NCI-H146 (cell line): ENCODE measurements around the gene PRRX2.
"Not testable (repeated sequence)": the region's sequence is repeated elsewhere in the genome, so short reads cannot be mapped to it uniquely, and the experiment has no call there.

ENCODE experiments used
- DNase-seq: peaks from one replicate; lab custom pipeline; 2025; lab: John Stamatoyannopoulos, UW

PRRX2 gene

DNA sequence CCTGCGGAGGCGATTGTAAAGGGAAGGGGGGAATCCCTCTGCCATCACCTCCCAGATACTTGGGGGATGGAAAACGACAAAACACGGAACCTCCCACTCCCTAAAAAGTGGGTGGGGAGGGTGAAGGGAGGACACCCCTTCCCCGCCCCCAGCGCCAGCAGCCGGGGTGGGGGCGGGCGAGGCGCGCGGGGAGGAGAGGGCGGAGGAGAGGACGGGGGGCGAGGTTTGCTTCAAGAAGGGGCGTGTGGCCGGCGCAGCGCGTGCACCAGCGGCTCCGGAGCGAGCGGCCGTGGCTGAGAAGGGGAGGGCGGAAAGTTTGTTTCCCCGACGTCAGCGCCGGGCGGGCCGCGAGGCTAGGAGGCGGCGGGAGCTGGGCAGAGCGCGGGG lies at the start of gene PRRX2:
Gene PRRX2 (plus strand): TSS at position 259 of the 387 bp plus-strand sequence. CDS start 221 bp downstream, outside the sequence.
- no peak for DNase-seq

DNA sequence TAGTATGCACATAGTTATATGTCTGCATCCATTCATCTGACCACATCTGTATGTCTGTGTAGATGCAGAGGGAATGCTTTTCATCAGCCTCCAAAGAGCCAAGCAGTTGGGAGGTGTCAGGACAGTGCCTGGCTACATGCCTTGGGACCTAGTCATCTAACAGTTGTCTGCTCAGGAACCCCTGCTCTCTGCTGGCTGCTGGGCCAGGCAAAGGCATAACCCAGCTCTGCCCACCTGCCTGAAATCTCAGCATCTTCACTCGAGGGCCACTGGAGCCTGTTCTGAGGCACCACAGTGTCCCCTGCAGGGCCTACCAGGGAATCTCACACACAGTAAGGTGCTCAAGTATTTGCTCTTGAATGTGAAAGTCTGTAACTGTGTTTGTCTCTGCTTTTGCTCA lies 48.3 kb upstream of the PRRX2 start:
- no peak for DNase-seq

DNA sequence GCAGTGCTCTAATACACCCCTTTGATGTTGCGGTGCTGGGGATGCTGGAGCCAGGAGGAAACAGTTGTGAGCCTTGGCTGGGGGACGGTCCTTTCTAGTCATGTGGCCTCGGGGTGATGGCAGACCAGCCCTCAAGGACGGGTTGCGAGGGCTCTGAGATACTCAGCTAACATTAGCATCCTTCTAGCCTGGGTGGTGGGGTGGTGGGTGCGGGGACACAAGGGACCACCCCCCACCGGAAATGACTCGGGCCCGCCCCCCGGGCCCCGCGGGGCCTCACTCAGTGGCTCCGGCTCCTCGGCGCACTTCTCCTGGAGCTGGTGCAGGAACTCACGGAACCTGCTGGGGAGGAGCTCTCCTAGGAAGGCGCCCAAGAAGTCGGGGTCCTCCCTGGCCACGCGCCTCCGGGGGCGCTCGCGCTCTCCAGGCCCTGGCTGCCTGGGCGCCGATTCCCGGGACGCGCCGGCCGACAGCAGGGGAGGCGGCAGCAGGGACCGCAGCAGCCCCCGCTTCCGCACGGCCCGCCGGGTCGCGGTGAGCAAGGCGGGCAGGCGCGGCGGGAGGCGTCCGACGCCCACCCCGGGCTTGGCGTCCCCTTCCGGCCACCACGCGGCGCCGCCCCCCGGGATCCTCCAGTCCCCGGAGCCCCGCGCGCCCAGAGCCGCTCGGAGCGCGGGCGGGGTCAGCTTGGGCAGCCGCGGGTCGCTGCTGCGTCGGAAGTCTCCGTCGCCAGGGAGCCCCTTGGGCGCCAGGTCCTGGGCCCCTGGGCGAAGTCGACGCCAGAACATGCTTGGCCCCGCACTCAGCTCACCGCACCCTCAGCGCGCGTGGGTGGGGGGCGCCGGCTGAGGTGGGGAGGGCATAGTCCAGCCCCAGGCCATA lies 45.4 kb upstream of the PRRX2 start:
- DNase-seq = no peak

DNA sequence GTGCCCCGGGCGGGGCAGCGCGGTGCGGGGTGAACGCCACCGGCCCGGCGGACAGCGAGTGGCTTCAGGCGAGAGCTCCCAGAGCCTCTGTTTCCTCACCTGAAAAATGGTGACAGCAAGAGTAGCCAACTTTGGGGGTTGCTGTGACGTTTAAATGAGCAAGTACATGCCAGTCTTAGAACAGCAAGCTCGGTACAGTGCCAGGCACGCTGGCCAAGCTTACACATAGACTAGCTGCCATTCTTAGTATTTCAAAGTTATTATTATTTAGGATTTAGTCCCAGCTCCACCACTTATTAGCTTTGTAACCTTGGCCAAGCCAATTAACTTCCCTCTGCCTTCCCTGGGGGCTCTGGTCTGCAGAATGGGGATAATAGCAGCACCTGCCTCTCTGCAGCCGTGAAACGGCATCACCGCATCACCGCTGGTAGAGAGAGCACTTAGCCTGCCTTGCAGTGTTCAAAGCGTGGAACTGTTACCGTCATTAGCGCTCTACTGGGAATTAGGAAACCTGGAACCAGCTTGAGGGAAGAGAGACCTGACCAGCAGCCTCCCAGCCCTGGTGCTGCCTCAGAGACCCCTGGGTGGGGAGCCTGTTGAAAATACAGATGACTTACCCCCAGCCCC lies 44.7 kb upstream of the PRRX2 start, which contains the start of gene C9orf50:
Gene C9orf50 (minus strand): TSS at position 433 of the 627 bp plus-strand sequence. CDS start 527 bp downstream, outside the sequence.
- DNase-seq = no peak

DNA sequence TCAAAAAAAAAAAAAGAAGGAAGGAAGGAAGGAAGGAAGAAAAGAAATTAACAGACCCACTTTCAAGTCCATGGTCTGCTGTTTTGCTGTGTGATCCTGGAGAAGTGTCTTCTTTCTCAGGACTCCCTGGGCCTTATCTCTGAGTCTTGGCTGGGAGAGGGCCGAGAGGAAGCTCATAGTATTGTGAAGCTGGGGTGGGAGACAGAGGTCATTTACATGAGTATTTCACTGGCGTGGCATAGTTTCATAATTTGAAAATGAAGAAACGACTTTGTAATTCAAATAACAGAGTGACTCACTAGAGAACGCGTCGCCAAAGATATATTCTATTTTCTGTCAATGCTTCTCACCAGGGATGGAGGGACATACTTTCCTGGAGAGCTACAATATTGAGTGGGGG lies 42.1 kb upstream of the PRRX2 start:
- DNase-seq = no peak

DNA sequence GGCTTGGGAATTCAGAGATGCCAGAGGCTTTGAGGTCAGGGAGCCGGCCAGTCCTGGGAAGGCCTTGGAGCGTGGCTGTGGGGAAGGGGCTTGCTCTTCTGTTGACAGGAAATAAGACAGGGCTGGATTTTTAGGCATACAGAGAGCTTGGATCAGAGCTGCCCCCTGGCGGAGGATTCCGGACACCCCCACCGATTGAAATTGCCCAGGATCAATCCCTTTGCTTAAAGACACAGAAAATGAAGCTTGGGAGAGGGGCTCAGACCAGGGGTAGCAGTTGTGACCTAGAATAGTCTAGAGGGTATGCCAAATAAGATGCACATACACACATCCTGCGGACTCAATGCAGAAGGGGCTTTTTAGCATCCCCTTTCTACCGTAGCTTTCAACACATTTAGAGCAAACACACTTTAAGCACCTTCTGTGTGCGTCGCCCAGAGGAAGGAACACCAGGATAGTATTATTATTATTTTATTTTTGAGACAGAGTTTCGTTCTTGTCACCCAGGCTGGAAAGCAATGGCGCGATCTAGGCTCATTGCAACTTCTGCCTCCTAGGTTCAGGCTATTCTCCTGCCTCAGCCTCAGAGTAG lies 41.2 kb upstream of the PRRX2 start:
- DNase-seq = peak; percentile 27

DNA sequence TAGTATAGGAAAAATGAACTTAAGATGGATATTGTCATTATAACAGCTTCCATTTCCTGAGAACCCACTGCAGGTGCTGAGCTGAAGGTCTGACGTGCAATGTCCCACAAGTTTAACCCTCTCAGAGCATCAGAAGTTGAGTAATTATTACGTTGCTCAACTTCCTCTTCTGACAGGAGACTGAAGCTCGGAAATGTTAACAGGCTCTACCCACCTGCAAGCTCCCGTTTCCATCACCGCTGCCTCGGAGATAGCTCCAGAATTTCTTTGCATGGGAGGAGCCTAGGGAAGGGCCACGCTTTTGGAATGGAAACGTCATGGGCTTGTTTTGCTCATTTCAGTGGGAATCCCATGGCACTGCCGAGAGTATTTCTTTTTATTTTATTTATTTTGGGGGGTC lies 40.5 kb upstream of the PRRX2 start:
- peak; percentile 24 for DNase-seq

DNA sequence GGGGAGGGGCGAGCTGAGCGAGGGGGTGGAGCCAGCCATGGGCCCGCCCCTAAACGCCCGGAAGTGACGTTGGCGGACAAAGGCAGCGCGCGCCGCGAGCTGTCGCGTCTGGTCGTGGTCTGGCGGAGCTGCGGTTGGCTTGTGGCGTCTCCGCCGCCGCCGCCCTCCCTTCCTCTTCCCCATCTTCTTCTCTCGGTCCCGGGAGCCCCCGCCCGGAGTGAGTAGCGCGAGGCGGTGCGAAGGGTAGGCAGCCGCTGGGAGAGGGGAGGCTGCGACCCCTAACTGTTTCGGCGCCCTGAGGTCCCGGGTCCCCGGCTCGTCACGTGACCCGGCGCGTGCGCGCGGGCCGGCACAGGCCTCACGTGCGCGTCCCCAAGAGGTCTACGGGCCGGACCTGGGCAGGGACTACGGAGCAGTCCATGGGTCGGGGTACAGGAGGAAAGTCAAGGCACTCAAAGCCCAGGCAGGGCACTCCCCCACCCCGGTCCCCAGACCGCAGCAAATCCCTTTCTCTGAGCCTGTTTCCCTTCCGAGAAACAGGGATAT lies 39.3 kb upstream of the PRRX2 start, which contains the start of gene NTMT1:
Gene NTMT1 (plus strand): TSS at position 85 of the 546 bp plus-strand sequence. CDS start 6,541 bp downstream, outside the sequence.
- peak; percentile 62 for DNase-seq

DNA sequence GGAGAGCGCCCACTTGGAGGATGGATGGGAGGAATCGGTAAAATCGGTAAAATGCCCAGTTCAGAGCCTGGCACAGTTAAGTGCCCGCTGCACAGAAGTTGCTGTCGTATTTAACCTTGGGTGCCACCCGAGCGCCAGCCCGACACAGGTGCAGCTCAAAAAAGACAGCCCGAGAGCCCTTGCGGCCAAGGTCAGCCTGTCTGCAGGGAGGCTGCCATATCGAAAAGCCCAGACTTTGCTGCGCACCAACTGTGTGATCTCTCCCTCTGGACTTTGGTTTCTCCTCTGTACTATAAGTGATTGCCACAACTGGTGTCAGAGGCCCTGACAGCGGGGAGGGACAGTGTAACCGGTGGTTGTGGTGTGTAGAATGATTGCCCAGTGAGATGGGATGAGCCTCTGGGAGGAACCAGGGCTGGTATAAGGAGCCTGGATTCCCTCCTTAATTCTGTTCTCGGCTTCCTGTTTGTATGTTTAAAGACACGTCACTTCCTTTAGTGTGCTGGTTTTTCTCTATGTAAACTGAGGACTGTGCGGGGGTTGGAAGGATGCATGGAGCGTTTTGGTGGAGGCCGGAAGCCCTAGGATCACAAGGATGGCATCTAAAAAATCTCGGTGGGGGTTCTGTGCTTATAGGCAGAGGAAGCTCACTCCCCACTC lies 38.7 kb upstream of the PRRX2 start:
- DNase-seq = no peak

DNA sequence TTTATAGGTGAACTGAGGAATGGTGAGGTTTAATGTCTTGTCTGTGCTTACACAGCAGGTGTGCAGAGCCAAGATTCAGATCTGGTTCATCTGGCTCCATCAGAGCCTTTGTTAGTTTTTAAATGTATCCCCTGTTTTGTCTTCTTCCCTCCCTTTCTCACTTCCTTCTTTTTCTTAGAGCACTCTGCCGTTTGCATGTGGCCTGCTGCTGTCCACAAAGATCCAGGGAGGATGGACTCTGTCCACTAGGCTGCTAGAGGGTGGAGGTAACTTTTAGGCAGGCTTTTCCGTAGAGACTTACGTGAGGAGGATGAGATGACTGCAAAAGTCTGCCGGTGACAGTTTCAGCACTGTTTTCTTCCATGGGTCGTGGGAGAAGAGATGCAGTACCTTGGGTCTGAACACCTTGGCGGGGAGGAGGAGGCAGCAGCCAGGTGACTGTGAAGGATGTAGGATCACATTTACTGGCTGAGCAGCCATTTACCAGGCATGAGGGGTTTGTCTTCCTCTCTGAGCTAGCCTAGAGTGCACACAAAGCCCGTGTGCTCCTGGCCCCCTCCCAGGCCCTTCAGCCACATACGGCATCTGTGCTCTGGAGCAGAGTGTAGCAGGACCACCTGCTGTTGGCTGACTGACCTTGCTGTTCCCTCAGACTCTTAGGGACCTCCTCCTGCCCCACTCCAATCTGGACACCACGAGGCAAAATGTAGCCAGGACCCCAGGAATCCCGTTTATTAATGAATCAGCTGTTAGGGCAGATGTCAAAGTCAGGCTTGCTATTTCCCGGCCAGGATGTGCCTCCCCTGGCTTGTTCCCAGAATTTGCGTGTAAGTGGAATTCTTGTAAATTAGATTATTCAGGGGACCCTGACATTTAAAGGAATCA lies 37.6 kb upstream of the PRRX2 start:
- no peak for DNase-seq

DNA sequence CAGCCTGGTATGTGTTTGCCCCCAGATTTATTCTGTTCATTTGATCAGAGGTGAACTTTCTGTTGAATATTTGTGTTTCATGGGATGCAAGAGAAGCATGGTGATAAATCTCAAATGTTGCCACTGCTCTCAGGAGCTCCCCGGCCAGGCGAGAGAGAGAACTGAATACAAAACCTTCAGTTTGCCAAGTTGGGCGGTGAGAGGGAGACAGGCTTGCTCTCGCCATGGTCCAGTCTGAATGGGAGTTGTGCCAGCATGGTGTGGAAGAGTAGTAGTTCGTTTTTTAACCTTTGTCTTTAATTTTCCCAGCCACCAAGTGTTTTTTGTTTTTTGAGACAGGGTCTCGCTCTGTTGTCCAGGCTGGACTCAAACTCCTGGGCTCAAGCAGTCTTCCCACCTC lies 36.7 kb upstream of the PRRX2 start:
- no peak for DNase-seq

DNA sequence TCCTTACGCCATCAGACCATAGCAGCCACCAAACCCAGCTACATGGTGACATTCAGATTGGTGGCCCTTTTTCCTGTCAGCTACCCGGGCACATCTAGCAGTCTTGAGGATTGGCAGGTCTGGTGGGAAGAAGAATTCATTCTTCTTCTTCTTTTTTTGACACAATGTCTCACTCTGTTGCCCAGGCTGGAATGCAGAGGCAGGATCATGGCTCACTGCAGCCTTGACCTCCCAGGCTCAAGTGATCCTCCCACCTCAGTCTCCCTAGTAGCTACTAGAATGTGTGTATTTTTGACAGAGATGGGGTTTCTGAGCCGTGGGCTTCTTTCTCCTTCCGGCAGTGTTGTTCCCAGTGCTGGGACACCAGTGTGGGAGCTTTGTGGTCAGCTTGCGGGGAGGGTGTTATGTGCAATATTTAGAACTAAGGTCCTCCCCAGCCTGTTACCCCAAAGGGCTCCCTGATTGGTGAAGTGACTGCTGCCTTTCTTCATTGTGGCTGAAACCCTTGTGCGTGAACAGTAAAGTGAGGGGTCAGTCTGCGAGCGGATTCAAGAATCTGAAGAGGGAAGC lies 36.1 kb upstream of the PRRX2 start:
- no peak for DNase-seq

DNA sequence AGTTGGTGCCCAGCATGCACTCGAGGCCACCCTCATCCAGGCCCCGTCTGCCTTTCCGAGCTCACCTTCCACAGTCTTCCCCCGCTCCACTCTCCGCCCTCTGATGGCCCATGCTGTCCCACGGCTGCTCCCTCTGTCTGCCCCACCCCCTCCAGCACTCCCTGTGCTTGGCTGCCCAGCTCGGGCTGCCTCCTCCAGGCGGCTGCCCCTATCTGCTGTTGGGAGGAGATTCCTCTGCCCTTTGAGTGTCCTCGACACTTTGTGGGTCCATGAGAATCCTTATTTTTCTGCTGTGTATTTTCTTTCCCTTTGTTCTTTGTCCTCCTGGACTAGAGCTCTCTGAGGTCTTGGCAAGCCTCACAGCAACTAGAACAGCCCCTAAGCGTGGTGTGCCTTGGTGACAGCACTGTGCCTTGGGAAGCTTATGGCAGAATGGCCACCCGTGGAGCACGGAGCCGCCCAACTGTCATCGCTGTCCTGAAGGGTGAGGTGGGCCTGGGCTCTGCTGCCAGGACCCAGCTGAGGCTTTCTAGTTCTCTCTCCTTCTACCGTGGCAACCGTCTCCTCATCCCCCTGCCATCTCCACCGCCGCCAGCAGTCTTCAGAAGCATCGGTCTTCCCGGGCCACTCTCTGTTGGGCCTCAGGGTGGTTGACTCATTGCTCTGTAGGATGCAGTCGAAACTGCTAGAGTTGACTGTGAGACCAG lies 34.3 kb upstream of the PRRX2 start:
- no peak for DNase-seq

DNA sequence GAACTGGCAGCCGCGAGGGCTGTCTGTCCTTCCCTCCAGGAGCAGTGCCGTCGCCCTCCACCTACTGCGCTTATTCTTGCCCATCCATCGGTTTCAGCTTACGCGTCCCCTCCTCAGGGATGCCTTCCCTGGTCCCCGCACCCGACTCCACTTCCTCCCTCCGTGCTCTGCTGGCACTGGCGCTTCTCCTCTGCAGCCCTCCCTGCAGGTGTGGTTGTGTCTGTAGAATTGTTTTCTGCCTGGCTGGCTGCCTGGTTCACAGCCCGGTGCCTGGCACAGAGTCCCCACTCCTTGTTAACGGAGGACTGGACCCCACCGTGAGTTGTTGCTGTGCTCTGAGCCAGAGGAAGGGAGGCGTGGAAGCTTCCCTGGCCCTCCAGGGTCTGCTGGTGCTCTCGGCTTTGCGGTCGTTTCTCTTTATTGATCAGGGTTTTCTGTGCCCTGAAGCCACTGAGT lies 33.7 kb upstream of the PRRX2 start:
- DNase-seq = no peak

DNA sequence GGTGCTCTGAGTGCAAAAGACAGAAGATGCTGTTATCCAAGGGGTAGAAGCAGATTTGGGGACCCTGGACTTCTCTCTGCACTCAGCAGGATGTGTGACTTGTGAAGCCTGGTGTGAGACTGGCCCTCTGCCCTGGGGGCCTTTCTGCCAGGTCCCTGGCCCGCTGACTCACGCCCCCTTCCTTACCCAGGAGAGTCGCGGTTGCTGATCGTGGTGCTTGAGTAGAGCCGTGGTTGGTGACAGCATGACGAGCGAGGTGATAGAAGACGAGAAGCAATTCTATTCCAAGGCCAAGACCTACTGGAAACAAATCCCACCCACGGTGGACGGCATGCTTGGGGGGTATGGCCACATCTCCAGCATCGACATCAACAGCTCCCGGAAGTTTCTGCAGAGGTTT lies 33.0 kb upstream of the PRRX2 start:
- DNase-seq = no peak

DNA sequence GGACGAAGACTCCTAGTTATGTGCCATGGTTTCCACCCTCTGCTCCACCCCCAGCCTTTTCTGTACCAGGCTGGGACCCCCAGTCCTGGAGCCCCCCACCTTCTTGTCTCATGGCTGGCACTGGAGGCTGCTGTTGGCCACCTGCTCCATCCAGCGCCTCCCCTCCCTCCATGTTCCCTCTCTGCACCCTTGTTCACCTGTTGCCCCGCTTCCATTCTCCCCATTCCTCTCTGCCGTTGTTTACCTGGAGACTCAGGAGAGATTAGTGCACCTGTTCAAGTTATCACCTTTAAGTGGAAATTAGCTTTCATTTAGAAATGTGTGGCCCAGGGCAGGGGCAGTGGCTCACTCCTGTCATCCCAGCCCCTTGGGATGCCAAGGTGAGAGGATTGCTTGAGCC lies 32.2 kb upstream of the PRRX2 start:
- no peak for DNase-seq

DNA sequence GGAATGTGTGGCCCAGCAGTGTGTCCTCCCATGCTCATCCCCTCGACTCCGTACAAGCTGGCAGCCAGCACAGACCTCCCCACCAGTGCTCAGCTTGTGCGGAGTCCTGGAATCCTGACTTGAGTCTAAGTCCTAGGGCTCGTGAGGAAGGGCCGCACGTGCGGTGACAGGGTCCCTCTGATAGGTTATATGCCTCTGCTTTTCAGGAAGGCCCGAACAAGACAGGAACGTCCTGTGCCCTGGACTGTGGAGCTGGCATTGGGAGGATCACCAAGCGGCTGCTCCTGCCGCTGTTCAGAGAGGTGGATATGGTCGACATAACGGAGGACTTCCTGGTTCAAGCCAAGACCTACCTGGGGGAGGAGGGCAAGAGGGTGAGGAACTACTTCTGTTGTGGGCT lies 31.6 kb upstream of the PRRX2 start:
- DNase-seq = no peak

DNA sequence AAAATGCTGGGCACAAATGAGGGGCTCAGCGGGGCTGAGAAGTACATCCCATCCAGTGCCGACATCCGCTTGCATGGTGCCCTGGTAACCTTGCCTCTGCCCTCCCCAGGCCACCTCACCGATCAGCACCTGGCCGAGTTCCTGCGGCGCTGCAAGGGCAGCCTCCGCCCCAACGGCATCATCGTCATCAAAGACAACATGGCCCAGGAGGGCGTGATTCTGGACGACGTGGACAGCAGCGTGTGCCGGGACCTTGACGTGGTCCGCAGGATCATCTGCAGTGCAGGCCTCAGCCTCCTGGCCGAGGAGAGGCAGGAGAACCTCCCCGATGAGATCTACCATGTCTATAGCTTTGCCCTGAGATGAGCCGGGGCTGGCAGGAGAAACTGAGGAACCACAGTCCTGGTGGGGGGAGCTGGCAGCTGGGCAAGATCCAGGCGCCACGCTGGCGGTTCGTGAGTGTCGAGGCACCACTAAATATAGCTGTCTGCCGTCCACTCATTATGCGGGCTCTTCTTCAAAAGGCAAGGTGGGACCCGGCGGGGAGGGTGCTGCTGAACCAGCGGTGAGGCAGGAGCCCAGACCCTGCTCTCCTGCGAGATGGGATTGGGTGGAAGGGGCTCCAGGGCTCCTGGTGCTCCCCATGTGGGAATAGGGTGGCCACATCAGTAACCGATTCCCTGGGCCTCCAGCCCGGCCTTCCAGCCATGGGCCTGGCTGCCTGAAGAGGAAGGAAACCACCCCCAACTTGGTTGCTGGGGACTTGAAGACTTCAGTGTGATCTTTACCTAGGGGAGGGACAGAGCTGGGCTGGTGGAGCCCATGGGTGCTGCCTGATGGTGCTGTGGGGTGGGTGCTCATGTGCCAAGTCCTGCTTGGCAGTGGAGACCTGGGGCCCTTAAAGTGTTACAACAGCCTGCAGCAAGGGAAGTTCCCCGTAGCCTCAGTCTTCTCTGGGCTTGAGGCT lies 30.1 kb upstream of the PRRX2 start:
- no peak for DNase-seq

DNA sequence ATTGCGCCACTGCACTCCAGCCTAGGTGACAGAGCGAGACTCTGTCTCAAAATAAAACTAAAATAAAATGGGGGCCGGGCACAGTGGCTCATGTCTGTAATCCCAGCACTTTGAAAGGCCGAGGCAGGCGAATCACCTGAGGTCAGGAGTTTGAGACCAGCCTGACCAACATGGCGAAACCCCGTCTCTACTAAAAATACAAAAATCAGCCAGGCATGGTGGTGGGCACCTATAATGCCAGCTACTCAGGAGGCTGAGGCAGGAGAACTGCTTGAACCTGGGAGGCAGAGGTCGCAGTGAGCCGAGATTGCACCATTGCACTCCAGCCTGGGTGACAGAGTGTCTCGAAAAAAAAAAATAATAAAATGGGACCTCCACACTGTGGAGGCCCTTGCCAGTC lies 29.1 kb upstream of the PRRX2 start:
- not testable (repeated sequence) for DNase-seq
